ENCODE data around the gene TAF1C. TPM values are rescaled to one million over a fixed set of nuclear protein-coding genes. Genes with fewer than 3 reads are reported as not detected.

TAF1C gene
- total RNA-seq, 1 experiment from 2014 or later, result 54.5 TPM

GRCh38 chr16:84174396-84174795 is 12.5 kb downstream of the TAF1C start:
- no peaks in the 10 kb centered on the region for H3K27me3 ChIP-seq (ENCODE audit: low read length)
- no peaks in the 10 kb centered on the region for H3K9me3 ChIP-seq (ENCODE audit: low read length)
- H3K4me1 ChIP-seq (ENCODE audit: low read length), result no peaks in the 10 kb centered on the region
- no peaks in the 10 kb centered on the region for H3K79me2 ChIP-seq (ENCODE audit: low read length)
- no peak overlapping the region for H3K9ac ChIP-seq (ENCODE audit: low read length)
- DNase-seq, result no peak
- H3K9me2 ChIP-seq (replicated peaks; ENCODE audit: insufficient read depth, low read length), result no peaks in the 10 kb centered on the region
- H3K4me3 ChIP-seq (ENCODE audit: low read length), result no peak overlapping the region
- H4K20me1 ChIP-seq (ENCODE audit: insufficient read depth, low read depth, low read length), result no peaks in the 10 kb centered on the region
- no peaks in the 10 kb centered on the region for H3K36me3 ChIP-seq (ENCODE audit: insufficient read depth, low read length)
- H2AFZ ChIP-seq (ENCODE audit: low read length), result no peak overlapping the region
- H3K27ac ChIP-seq (ENCODE audit: low read length), result no peak overlapping the region
- H3K4me2 ChIP-seq (ENCODE audit: low read depth, low read length, poor library complexity, severe bottlenecking), result no peak overlapping the region

GRCh38 chr16:84169765-84170310 is 17.0 kb downstream of the TAF1C start:
- no peaks in the 10 kb centered on the region for H3K27me3 ChIP-seq (ENCODE audit: low read length)
- no peaks in the 10 kb centered on the region for H3K9me2 ChIP-seq (replicated peaks; ENCODE audit: insufficient read depth, low read length)
- no peak for DNase-seq
- H4K20me1 ChIP-seq (ENCODE audit: insufficient read depth, low read depth, low read length), result no peaks in the 10 kb centered on the region
- H3K4me1 ChIP-seq (ENCODE audit: low read length), result no peaks in the 10 kb centered on the region
- H3K36me3 ChIP-seq (ENCODE audit: insufficient read depth, low read length), result no peaks in the 10 kb centered on the region
- no peak overlapping the region for H3K4me2 ChIP-seq (ENCODE audit: low read depth, low read length, poor library complexity, severe bottlenecking)
- no peak overlapping the region for H3K4me3 ChIP-seq (ENCODE audit: low read length)
- no peaks in the 10 kb centered on the region for H3K79me2 ChIP-seq (ENCODE audit: low read length)
- no peaks in the 10 kb centered on the region for H3K9me3 ChIP-seq (ENCODE audit: low read length)
- no peak overlapping the region for H3K27ac ChIP-seq (ENCODE audit: low read length)
- H3K9ac ChIP-seq (ENCODE audit: low read length), result no peak overlapping the region
- no peak overlapping the region for H2AFZ ChIP-seq (ENCODE audit: low read length)

DNA sequence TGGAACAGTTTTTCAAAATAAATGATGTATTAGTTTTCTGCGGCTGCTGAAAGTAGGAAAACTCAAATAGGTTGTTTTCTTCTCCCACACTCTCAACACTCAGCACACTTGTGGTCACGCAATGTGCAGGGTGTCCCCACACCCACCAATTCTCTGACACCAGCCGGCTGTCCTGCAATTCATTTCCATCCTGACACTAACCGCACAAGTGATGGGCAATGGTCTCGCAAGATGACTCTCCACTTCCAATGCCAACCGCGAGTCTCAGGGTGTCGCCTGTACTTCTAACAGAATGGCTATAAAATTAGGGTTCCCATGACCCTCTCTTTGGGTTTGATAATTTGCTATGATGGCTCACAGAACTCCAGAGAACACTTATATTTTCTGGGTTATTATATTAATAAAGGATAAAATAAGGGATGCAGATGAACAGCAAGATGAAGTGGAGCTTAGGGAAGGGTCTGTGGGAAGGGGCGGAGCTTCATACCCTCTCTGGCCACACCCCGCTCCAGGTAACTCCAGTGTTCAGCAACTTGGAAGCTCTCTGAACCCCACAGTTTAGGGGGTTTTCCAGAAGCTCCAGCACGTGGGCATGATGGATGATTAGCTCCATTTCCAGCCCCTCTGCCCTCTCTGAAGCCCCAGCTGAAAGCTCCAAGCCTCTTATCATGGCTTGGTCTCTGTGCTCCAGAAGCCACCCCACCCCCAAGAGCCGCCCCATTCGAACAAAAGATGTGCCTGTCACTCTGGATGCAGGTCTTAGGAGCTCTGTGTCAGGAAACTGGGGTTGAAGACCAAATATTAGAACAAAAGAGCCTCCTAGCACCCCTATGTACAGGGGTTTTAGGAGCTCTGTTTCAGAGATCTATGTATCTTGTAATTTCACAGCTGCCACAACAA is 19.8 kb downstream of the TAF1C start:
- no peak for DNase-seq
- H3K4me2 ChIP-seq (ENCODE audit: low read depth, low read length, poor library complexity, severe bottlenecking), result no peak overlapping the region

GRCh38 chr16:84165746-84166145 is 21.1 kb downstream of the TAF1C start:
- no peak overlapping the region for H3K4me2 ChIP-seq (ENCODE audit: low read depth, low read length, poor library complexity, severe bottlenecking)
- no peak overlapping the region for H2AFZ ChIP-seq (ENCODE audit: low read length)
- no peaks in the 10 kb centered on the region for H3K27me3 ChIP-seq (ENCODE audit: low read length)
- no peak overlapping the region for H3K9ac ChIP-seq (ENCODE audit: low read length)
- H4K20me1 ChIP-seq (ENCODE audit: insufficient read depth, low read depth, low read length), result no peaks in the 10 kb centered on the region
- no peaks in the 10 kb centered on the region for H3K79me2 ChIP-seq (ENCODE audit: low read length)
- no peaks in the 10 kb centered on the region for H3K4me1 ChIP-seq (ENCODE audit: low read length)
- no peaks in the 10 kb centered on the region for H3K36me3 ChIP-seq (ENCODE audit: insufficient read depth, low read length)
- no peak overlapping the region for H3K4me3 ChIP-seq (ENCODE audit: low read length)
- H3K27ac ChIP-seq (ENCODE audit: low read length), result no peak overlapping the region
- H3K9me3 ChIP-seq (ENCODE audit: low read length), result no peaks in the 10 kb centered on the region
- H3K9me2 ChIP-seq (replicated peaks; ENCODE audit: insufficient read depth, low read length), result no peaks in the 10 kb centered on the region
- DNase-seq, result no peak

More for the DNA sequence above, 19.8 kb downstream of the TAF1C start:
- Histone ChIP-seq H3K9ac (ENCODE audit: low read length) (no peak overlapping the region), H3K4me1 (ENCODE audit: low read length) (no peaks in the 10 kb centered on the region), H3K9me2 (replicated peaks; ENCODE audit: insufficient read depth, low read length) (no peaks in the 10 kb centered on the region), H3K9me3 (ENCODE audit: low read length) (no peaks in the 10 kb centered on the region), H3K36me3 (ENCODE audit: insufficient read depth, low read length) (no peaks in the 10 kb centered on the region), H3K27me3 (ENCODE audit: low read length) (no peaks in the 10 kb centered on the region), H2AFZ (ENCODE audit: low read length) (no peak overlapping the region), H3K27ac (ENCODE audit: low read length) (no peak overlapping the region), H3K79me2 (ENCODE audit: low read length) (no peaks in the 10 kb centered on the region), H4K20me1 (ENCODE audit: insufficient read depth, low read depth, low read length) (no peaks in the 10 kb centered on the region), H3K4me3 (ENCODE audit: low read length) (no peak overlapping the region)

GRCh38 chr16:84161801-84162200 is 25.1 kb downstream of the TAF1C start:
- Histone ChIP-seq H3K4me1 (ENCODE audit: low read length) (no peaks in the 10 kb centered on the region), H3K9me2 (replicated peaks; ENCODE audit: insufficient read depth, low read length) (no peaks in the 10 kb centered on the region), H4K20me1 (ENCODE audit: insufficient read depth, low read depth, low read length) (no peaks in the 10 kb centered on the region), H3K79me2 (ENCODE audit: low read length) (no peaks in the 10 kb centered on the region), H2AFZ (ENCODE audit: low read length) (no peak overlapping the region), H3K4me3 (ENCODE audit: low read length) (no peak overlapping the region), H3K27me3 (ENCODE audit: low read length) (no peaks in the 10 kb centered on the region), H3K4me2 (ENCODE audit: low read depth, low read length, poor library complexity, severe bottlenecking) (no peak overlapping the region), H3K9ac (ENCODE audit: low read length) (no peak overlapping the region), H3K27ac (ENCODE audit: low read length) (no peak overlapping the region), H3K9me3 (ENCODE audit: low read length) (no peaks in the 10 kb centered on the region), H3K36me3 (ENCODE audit: insufficient read depth, low read length) (no peaks in the 10 kb centered on the region)
- no peak for DNase-seq

DNA sequence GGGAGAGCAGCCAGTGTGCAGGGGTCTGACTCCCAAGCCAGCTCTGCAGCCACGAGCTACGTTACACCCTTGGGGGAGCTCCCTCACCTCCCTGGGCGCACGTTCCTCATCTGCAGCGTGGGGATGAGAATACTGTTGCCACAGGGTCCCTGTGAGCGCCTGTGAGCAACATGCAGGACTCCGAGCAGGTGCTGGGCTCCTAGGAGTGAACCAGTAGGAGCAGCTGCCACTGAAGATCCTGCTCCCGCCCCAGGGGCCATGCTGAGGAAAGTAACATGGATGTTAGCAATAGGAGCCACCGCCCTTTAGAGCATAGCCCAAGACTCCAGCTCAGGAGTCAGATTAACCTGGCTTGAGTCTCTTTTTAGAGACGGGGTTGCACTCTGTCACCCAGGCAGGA is 25.8 kb downstream of the TAF1C start:
- no peak overlapping the region for H3K27ac ChIP-seq (ENCODE audit: low read length)
- H3K9me3 ChIP-seq (ENCODE audit: low read length), result no peaks in the 10 kb centered on the region
- H4K20me1 ChIP-seq (ENCODE audit: insufficient read depth, low read depth, low read length), result no peaks in the 10 kb centered on the region
- H3K9me2 ChIP-seq (replicated peaks; ENCODE audit: insufficient read depth, low read length), result no peaks in the 10 kb centered on the region
- no peak overlapping the region for H2AFZ ChIP-seq (ENCODE audit: low read length)
- no peaks in the 10 kb centered on the region for H3K27me3 ChIP-seq (ENCODE audit: low read length)
- no peaks in the 10 kb centered on the region for H3K4me1 ChIP-seq (ENCODE audit: low read length)
- H3K9ac ChIP-seq (ENCODE audit: low read length), result no peak overlapping the region
- DNase-seq, result no peak
- H3K4me2 ChIP-seq (ENCODE audit: low read depth, low read length, poor library complexity, severe bottlenecking), result no peak overlapping the region
- H3K36me3 ChIP-seq (ENCODE audit: insufficient read depth, low read length), result no peaks in the 10 kb centered on the region
- H3K4me3 ChIP-seq (ENCODE audit: low read length), result no peak overlapping the region
- no peaks in the 10 kb centered on the region for H3K79me2 ChIP-seq (ENCODE audit: low read length)

DNA sequence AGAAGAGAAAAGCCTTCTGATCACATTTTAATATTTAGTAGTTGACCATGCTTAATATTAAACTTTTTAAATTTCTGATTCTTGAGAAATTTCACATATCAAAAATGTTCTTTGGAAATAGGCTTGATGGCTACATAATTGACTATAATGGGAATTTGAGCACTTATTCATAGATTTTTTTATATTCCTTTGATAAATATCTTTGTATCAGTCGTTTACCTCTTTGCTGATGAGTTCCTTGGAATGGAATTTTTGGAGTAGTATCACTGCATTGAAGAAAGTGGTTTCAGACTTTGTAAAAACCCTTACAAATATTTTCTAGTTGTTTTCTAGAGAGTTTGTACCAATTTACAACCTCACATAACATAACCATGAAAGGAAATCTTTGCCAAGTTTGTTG is 27.1 kb downstream of the TAF1C start:
- H3K9me3 ChIP-seq (ENCODE audit: low read length), result no peaks in the 10 kb centered on the region
- H3K9ac ChIP-seq (ENCODE audit: low read length), result no peak overlapping the region
- no peaks in the 10 kb centered on the region for H3K36me3 ChIP-seq (ENCODE audit: insufficient read depth, low read length)
- H3K27me3 ChIP-seq (ENCODE audit: low read length), result no peaks in the 10 kb centered on the region
- no peak overlapping the region for H2AFZ ChIP-seq (ENCODE audit: low read length)
- H3K79me2 ChIP-seq (ENCODE audit: low read length), result no peaks in the 10 kb centered on the region
- no peaks in the 10 kb centered on the region for H4K20me1 ChIP-seq (ENCODE audit: insufficient read depth, low read depth, low read length)
- H3K4me1 ChIP-seq (ENCODE audit: low read length), result no peaks in the 10 kb centered on the region
- no peak overlapping the region for H3K4me2 ChIP-seq (ENCODE audit: low read depth, low read length, poor library complexity, severe bottlenecking)
- no peak for DNase-seq
- H3K4me3 ChIP-seq (ENCODE audit: low read length), result no peak overlapping the region
- H3K9me2 ChIP-seq (replicated peaks; ENCODE audit: insufficient read depth, low read length), result no peaks in the 10 kb centered on the region
- H3K27ac ChIP-seq (ENCODE audit: low read length), result no peak overlapping the region

DNA sequence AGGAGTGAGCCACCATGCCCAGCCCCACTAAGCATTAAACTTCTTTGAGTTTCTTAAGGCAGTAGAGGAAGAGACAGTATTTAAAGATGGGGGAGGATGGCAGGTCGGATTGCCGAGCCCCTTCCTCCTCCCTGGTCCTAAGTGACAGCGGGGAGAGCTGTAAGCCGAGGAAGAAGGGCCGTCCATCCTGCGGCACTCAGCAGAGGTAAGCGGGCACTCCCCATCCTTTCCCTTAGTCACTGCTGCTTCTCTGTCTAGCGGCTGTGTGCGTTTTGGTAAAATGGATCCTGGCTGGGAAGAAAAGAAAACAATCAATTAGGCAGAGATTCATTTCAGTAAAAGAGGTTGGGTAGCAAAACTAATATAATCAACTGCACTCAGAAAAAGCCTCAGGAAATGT is 27.9 kb downstream of the TAF1C start:
- no peak overlapping the region for H3K4me3 ChIP-seq (ENCODE audit: low read length)
- no peaks in the 10 kb centered on the region for H4K20me1 ChIP-seq (ENCODE audit: insufficient read depth, low read depth, low read length)
- no peaks in the 10 kb centered on the region for H3K9me2 ChIP-seq (replicated peaks; ENCODE audit: insufficient read depth, low read length)
- DNase-seq, result no peak
- no peak overlapping the region for H2AFZ ChIP-seq (ENCODE audit: low read length)
- H3K9me3 ChIP-seq (ENCODE audit: low read length), result no peaks in the 10 kb centered on the region
- no peaks in the 10 kb centered on the region for H3K36me3 ChIP-seq (ENCODE audit: insufficient read depth, low read length)
- H3K4me2 ChIP-seq (ENCODE audit: low read depth, low read length, poor library complexity, severe bottlenecking), result no peak overlapping the region
- H3K79me2 ChIP-seq (ENCODE audit: low read length), result no peaks in the 10 kb centered on the region
- H3K4me1 ChIP-seq (ENCODE audit: low read length), result no peaks in the 10 kb centered on the region
- no peaks in the 10 kb centered on the region for H3K27me3 ChIP-seq (ENCODE audit: low read length)
- H3K9ac ChIP-seq (ENCODE audit: low read length), result no peak overlapping the region
- no peak overlapping the region for H3K27ac ChIP-seq (ENCODE audit: low read length)
